ENCODE measurements around the gene EEF1AKMT3. TPM values are rescaled to one million over a fixed set of nuclear protein-coding genes. Genes with fewer than 3 reads are reported as not detected.
A peak's percentile ranks its signal among the peaks of the same experiment; 100 is the strongest.

The EEF1AKMT3 gene
- total RNA-seq, 3 donors from 2014 or later, result 5.3 to 7.3 (median 6.2) TPM

DNA sequence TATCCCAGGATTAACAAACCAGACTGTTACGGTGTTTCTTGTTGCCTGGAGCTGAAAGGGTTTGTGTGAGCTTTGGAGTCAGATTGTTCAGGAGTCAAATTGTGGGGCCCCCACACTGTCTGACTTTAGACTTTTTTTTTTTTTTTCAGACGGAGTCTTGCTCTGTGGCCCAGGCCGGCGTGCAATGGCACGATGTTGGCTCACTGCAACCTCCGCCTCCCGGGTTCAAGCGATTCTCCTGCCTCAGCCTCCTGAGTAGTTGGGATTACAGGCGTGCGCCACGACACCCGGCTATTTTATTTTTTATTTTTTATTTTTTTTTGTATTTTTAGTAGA is 11.0 kb downstream of the EEF1AKMT3 start:
- peak overlapping the region; percentile 75 for H3K4me3 ChIP-seq
- DNase-seq (no peak), ATAC-seq (no peak)
- TF ChIP-seq, protein P1, sequence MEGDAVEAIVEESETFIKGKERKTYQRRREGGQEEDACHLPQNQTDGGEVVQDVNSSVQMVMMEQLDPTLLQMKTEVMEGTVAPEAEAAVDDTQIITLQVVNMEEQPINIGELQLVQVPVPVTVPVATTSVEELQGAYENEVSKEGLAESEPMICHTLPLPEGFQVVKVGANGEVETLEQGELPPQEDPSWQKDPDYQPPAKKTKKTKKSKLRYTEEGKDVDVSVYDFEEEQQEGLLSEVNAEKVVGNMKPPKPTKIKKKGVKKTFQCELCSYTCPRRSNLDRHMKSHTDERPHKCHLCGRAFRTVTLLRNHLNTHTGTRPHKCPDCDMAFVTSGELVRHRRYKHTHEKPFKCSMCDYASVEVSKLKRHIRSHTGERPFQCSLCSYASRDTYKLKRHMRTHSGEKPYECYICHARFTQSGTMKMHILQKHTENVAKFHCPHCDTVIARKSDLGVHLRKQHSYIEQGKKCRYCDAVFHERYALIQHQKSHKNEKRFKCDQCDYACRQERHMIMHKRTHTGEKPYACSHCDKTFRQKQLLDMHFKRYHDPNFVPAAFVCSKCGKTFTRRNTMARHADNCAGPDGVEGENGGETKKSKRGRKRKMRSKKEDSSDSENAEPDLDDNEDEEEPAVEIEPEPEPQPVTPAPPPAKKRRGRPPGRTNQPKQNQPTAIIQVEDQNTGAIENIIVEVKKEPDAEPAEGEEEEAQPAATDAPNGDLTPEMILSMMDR (IDR thresholded peaks at IDR 0.05), result no peak
- intact Hi-C loops (cut with DNase I, micrococcal nuclease), result no loop called here
- peaks cover 10% of the 10 kb centered on the region for H3K4me1 ChIP-seq (ENCODE audit: low read depth)
- H3K9me3 ChIP-seq, result no peaks in the 10 kb centered on the region
- H3K36me3 ChIP-seq (ENCODE audit: low read depth), result peaks cover 10% of the 10 kb centered on the region

DNA sequence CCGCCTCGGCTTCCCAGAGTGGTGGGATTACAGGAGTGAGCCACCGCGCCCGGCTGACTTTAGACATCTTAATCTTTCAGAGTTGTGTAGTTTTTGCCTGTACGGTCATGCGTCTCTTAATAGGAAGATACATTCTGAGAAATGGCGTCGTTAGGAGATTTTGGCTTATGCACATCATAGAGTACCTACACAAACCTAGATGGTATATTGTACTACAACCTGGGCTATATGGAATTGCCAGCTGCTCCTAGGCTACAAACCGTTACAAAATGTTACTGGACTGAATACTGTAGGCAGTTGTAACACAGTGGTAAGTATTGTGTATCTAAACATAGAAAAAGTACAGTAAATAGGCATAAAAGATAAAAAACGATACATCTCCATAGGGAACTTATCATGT is 11.4 kb downstream of the EEF1AKMT3 start:
- intact Hi-C loops (cut with DNase I, micrococcal nuclease), result no loop called here
- Histone ChIP-seq H3K4me3 (no peak overlapping the region), H3K9me3 (no peaks in the 10 kb centered on the region), H3K36me3 (ENCODE audit: low read depth) (peaks cover 10% of the 10 kb centered on the region), H3K4me1 (ENCODE audit: low read depth) (peaks cover 10% of the 10 kb centered on the region)
- ATAC-seq (no peak), DNase-seq (no peak)
- TF ChIP-seq, protein P1 (IDR thresholded peaks at IDR 0.05), result no peak

DNA sequence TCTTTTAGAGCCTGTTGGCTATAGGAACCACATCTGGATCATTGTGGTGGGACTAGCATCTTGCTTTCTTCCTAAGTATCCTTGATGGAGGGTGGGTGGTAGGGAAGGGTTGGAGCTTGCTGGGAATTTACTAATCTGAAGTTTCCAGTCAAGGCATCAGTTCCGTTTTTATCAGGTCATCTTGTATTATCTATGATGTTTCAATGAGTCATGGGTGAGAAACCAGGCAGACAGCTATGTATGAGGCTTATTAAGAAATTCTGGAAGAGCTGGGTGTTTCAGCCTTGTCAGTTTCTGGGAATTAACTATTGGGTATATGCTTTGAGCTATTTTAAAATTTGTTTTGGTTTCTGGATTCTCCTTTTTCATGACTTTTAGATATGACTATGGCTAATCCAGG is 21.5 kb downstream of the EEF1AKMT3 start:
- TF ChIP-seq, protein P1 (IDR thresholded peaks at IDR 0.05), result no peak
- Histone ChIP-seq H3K4me1 (ENCODE audit: low read depth) (no peaks in the 10 kb centered on the region), H3K36me3 (ENCODE audit: low read depth) (peaks cover 6% of the 10 kb centered on the region), H3K4me3 (no peak overlapping the region), H3K9me3 (no peaks in the 10 kb centered on the region)
- ATAC-seq (no peak), DNase-seq (no peak)
- intact Hi-C loops (cut with DNase I, micrococcal nuclease), result no loop called here

DNA sequence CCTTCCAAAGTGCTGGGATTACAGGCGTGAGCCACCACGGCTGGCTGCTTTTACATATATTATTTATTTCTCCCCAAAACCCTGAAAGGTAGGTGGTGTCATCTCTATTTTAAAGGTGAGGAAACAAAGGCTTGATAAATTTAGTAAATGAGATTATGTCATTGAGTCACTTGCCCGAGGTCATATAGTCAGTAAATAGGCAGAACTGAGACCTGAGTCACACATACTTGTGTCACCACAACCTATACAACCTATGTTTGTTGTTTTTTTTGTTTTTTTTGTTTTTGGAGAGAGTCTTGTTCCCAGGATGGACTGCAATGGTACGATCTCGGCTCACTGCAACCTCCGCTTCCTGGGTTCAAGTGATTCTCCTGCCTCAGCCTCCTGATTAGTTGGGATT is 22.9 kb downstream of the EEF1AKMT3 start:
- H3K36me3 ChIP-seq (ENCODE audit: low read depth), result peaks cover 6% of the 10 kb centered on the region

DNA sequence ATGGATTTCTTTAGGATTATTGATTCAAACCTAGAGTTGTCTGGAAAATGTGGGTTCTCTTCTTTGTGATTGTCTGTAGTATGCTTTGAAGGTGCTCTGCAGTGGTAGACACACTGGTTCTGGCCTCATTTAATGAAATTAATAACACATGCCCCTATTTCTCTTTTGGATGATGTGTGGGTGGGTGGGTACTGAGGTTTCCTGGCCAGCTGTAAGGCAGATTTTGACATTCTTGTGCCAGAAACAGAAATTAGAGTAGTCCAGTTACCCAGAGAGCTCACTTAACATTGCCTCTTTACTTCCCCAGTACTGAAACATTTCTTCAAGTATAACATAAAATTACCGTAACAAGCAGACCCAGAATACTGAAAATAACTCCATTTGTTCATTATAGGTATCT is 24.6 kb downstream of the EEF1AKMT3 start:
- intact Hi-C loops (cut with DNase I, micrococcal nuclease), result no loop called here
- no peaks in the 10 kb centered on the region for H3K9me3 ChIP-seq
- H3K36me3 ChIP-seq (ENCODE audit: low read depth), result peaks cover under 1% of the 10 kb centered on the region
- ATAC-seq (no peak), DNase-seq (no peak)
- TF ChIP-seq, protein P1 (IDR thresholded peaks at IDR 0.05), result no peak
- H3K4me1 ChIP-seq (ENCODE audit: low read depth), result no peaks in the 10 kb centered on the region
- H3K4me3 ChIP-seq, result no peak overlapping the region

More for the DNA sequence above, 22.9 kb downstream of the EEF1AKMT3 start:
- DNase-seq (no peak), ATAC-seq (no peak)
- H3K4me1 ChIP-seq (ENCODE audit: low read depth), result no peaks in the 10 kb centered on the region
- TF ChIP-seq, protein P1 (IDR thresholded peaks at IDR 0.05), result no peak
- no peak overlapping the region for H3K4me3 ChIP-seq
- intact Hi-C loops (cut with DNase I, micrococcal nuclease), result no loop called here
- H3K9me3 ChIP-seq, result no peaks in the 10 kb centered on the region

DNA sequence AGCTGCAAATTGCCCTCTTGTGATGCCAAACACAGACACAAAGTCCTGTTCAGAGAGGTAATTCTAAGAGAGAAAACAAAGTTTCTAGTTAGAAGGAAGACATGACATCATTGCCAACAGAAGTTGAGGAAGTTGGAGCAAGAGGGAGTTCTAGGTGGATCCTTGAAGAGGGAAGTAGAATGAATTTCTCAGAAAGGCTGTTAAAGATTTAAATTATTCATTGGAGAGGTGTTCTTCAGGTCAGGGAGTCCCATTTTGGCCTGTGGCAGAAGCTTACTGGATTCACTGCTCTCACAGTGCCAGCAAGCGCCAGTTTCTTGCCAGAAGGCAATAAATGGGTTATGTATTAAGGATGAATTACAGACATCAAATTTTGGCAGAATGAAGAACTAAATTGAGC is 25.5 kb downstream of the EEF1AKMT3 start:
- ATAC-seq (peak; percentile 64), DNase-seq (no peak)
- no peaks in the 10 kb centered on the region for H3K36me3 ChIP-seq (ENCODE audit: low read depth)
- no peaks in the 10 kb centered on the region for H3K4me1 ChIP-seq (ENCODE audit: low read depth)
- no peak overlapping the region for H3K4me3 ChIP-seq
- TF ChIP-seq, protein P1 (IDR thresholded peaks at IDR 0.05), result no peak
- intact Hi-C loops (cut with DNase I, micrococcal nuclease), result no loop called here
- H3K9me3 ChIP-seq, result no peaks in the 10 kb centered on the region

Measured in mucosa of descending colon (tissue), 3 donors.